WTC11 (cell line): ENCODE results near the gene GUCD1. TPM values are rescaled to one million over a fixed set of nuclear protein-coding genes. Genes with fewer than 3 reads are reported as not detected.

Experiments used
- AR ChIP-seq: fragments of 250-450 bp; sonication (Bioruptor Pico); IDR thresholded peaks from 2 replicates; pipeline ENCODE4 v1.9.0; 2021; ENCODE audit warnings: mild to moderate bottlenecking
- ATF1 ChIP-seq: sonication (generic); formaldehyde crosslinking; IDR thresholded peaks from 2 replicates; pipeline ENCODE4 v1.8.1; 2023; ENCODE audit warnings: mild to moderate bottlenecking, moderate library complexity, missing genetic modification reagents
- EMX1 ChIP-seq: fragments of 250-450 bp; sonication (Bioruptor Pico); IDR thresholded peaks from 2 replicates; pipeline ENCODE4 v1.8.0; 2021; ENCODE audit warnings: mild to moderate bottlenecking
- ETV6 ChIP-seq: sonication (generic); formaldehyde crosslinking; IDR thresholded peaks from 2 replicates; pipeline ENCODE4 v1.8.1; 2022; ENCODE audit warnings: mild to moderate bottlenecking, missing genetic modification reagents
- HMGXB4 ChIP-seq: sonication (generic); formaldehyde crosslinking; IDR thresholded peaks from 2 replicates; pipeline ENCODE4 v1.8.1; 2023; ENCODE audit warnings: mild to moderate bottlenecking, moderate library complexity, missing genetic modification reagents
- MAX ChIP-seq: sonication (generic); formaldehyde crosslinking; IDR thresholded peaks from 2 replicates; pipeline ENCODE4 v1.8.0; 2022; ENCODE audit warnings: mild to moderate bottlenecking, missing genetic modification reagents
- MXD4 ChIP-seq: fragments of 250-450 bp; sonication (Bioruptor Pico); IDR thresholded peaks from 2 replicates; pipeline ENCODE4 v1.8.0; 2021; ENCODE audit warnings: mild to moderate bottlenecking, moderate library complexity, borderline replicate concordance
- NFATC4 ChIP-seq: fragments of 250-450 bp; sonication (Bioruptor Pico); IDR thresholded peaks from 2 replicates; pipeline ENCODE4 v1.9.0; 2021; ENCODE audit warnings: mild to moderate bottlenecking
- PRRX2 ChIP-seq: fragments of 250-450 bp; sonication (Bioruptor Pico); IDR thresholded peaks from 2 replicates; pipeline ENCODE4 v1.8.0; 2021; ENCODE audit warnings: mild to moderate bottlenecking
- SMAD3 ChIP-seq: sonication (generic); formaldehyde crosslinking; IDR thresholded peaks from 2 replicates; pipeline ENCODE4 v1.8.0; 2022; ENCODE audit warnings: missing genetic modification reagents, mild to moderate bottlenecking, borderline replicate concordance
- SMAD4 ChIP-seq: sonication (generic); formaldehyde crosslinking; IDR thresholded peaks from 2 replicates; pipeline ENCODE4 v1.8.0; 2022; ENCODE audit warnings: mild to moderate bottlenecking, missing genetic modification reagents
- STAT6 ChIP-seq: sonication (generic); formaldehyde crosslinking; conservative IDR thresholded peaks from 2 replicates; pipeline ENCODE4 v1.8.1; 2023; ENCODE audit warnings: mild to moderate bottlenecking, low read depth, missing genetic modification reagents, moderate library complexity
- TEAD4 ChIP-seq: sonication (generic); formaldehyde crosslinking; IDR thresholded peaks from 2 replicates; pipeline ENCODE4 v1.8.0; 2022; ENCODE audit warnings: mild to moderate bottlenecking, missing genetic modification reagents
- USF1 ChIP-seq: sonication (generic); formaldehyde crosslinking; IDR thresholded peaks from 2 replicates; pipeline ENCODE4 v1.8.0; 2022; ENCODE audit warnings: mild to moderate bottlenecking, missing genetic modification reagents
- ZBTB21 ChIP-seq: sonication (generic); formaldehyde crosslinking; IDR thresholded peaks from 2 replicates; pipeline ENCODE4 v1.8.1; 2023; ENCODE audit warnings: mild to moderate bottlenecking, missing genetic modification reagents, borderline replicate concordance
- ZNF138 ChIP-seq: sonication (generic); formaldehyde crosslinking; conservative IDR thresholded peaks from 2 replicates; pipeline ENCODE4 v1.8.1; 2022; ENCODE audit warnings: mild to moderate bottlenecking, moderate library complexity, missing genetic modification reagents
- ZNF232 ChIP-seq: sonication (generic); formaldehyde crosslinking; IDR thresholded peaks from 2 replicates; pipeline ENCODE4 v1.8.0; 2022; ENCODE audit warnings: mild to moderate bottlenecking, missing genetic modification reagents
- ZNF263 ChIP-seq: sonication (generic); formaldehyde crosslinking; IDR thresholded peaks from 2 replicates; pipeline ENCODE4 v1.8.1; 2022; ENCODE audit warnings: low read depth, mild to moderate bottlenecking, moderate library complexity, missing genetic modification reagents
- ZNF317 ChIP-seq: sonication (generic); formaldehyde crosslinking; IDR thresholded peaks from 2 replicates; pipeline ENCODE4 v1.8.1; 2023; ENCODE audit warnings: low read depth, mild to moderate bottlenecking, moderate library complexity, missing genetic modification reagents, borderline replicate concordance
- ZNF396 ChIP-seq: fragments of 250-450 bp; sonication (Bioruptor Pico); IDR thresholded peaks from 2 replicates; pipeline ENCODE4 v1.8.0; 2021; ENCODE audit warnings: mild to moderate bottlenecking, moderate library complexity, borderline replicate concordance
- ZNF416 ChIP-seq: fragments of 250-450 bp; sonication (Bioruptor Pico); IDR thresholded peaks from 2 replicates; pipeline ENCODE4 v1.9.0; 2021; ENCODE audit warnings: mild to moderate bottlenecking, inconsistent platforms
- ZNF425 ChIP-seq: fragments of 250-450 bp; sonication (Bioruptor Pico); conservative IDR thresholded peaks from 2 replicates; pipeline ENCODE4 v1.9.0; 2021; ENCODE audit warnings: mild to moderate bottlenecking
- ZNF532 ChIP-seq: fragments of 250-450 bp; sonication (Bioruptor Pico); IDR thresholded peaks from 2 replicates; pipeline ENCODE4 v1.9.0; 2021; ENCODE audit warnings: mild to moderate bottlenecking, borderline replicate concordance
- total RNA-seq: library from RNA; stranded (reverse); gene quantifications from 3 replicates; pipeline ENCODE4 v1.2.3, GENCODE V29; 2021

Gene GUCD1
- total RNA-seq, 1 experiment from 2014 or later: 105 TPM

- TF ChIP-seq MAX (peak; percentile 100), ZNF396 (CRISPR knock-in tag) (no peak), ZNF263 (CRISPR knock-in tag) (peak; percentile 89; the same call in 1 of the 2 replicates), SMAD3 (peak; percentile 99), ETV6 (peak; percentile 99), ZNF532 (peak; percentile 75; the same call in 1 of the 2 replicates), PRRX2 (no peak), USF1 (CRISPR knock-in tag) (peak; percentile 92), ZNF416 (CRISPR knock-in tag) (no peak), ZNF317 (peak; percentile 89), ZNF425 (CRISPR knock-in tag) (no peak), ATF1 (CRISPR knock-in tag) (peak; percentile 98), NFATC4 (no peak), TEAD4 (peak; percentile 97), MXD4 (CRISPR knock-in tag) (no peak), AR (no peak), SMAD4 (peak; percentile 99), HMGXB4 (CRISPR knock-in tag) (peak; percentile 95), ZBTB21 (CRISPR knock-in tag) (peak; percentile 97), ZNF138 (CRISPR knock-in tag) (peak; percentile 100), STAT6 (CRISPR knock-in tag) (peak; percentile 97), ZNF232 (CRISPR knock-in tag) (peak; percentile 99), EMX1 (CRISPR knock-in tag) (no peak)
These were observed 60.2 kb downstream of the GUCD1 start, which contains the start of gene UPB1 (continued) for GRCh38 chr22:24494528-24495364.
